SK-N-MC (cell line): ENCODE results near the gene MTFP1.

Source experiments
- EZH2 ChIP-seq: fragments of 200-600 bp; sonication (generic); IDR thresholded peaks from one replicate; pipeline ENCODE4 v1.6.1; 2017; ENCODE audit warnings: antibody characterized with exemption
- POLR2AphosphoS5 ChIP-seq: IDR thresholded peaks from 2 replicates; pipeline ENCODE4 v1.6.1; 2012; ENCODE audit warnings: mild to moderate bottlenecking, low read depth, low read length, borderline replicate concordance

GRCh38 chr22:30393322-30393680, 32.3 kb upstream of the MTFP1 start:
- no peak for TF ChIP-seq EZH2
- no peak for TF ChIP-seq POLR2AphosphoS5
